HG03520 (cell line): ENCODE measurements around the gene SS18L1.

Source experiments
- ATAC-seq: cut with Tn5 transposase; IDR thresholded peaks from one replicate; pipeline ENCODE4 v1.9.1; 2021; ENCODE audit warnings: mild to moderate bottlenecking, moderate library complexity; ENCODE audit not compliant: unreplicated experiment

SS18L1 gene

GRCh38 chr20:62222972-62223371 is 79.4 kb downstream of the SS18L1 start:
- no peak for ATAC-seq

- no peak for ATAC-seq
Measured at GRCh38 chr20:62223571-62223970, 80.0 kb downstream of the SS18L1 start.

GRCh38 chr20:62224113-62224855 is 80.7 kb downstream of the SS18L1 start:
- ATAC-seq: no peak

GRCh38 chr20:62225026-62225425 is 81.5 kb downstream of the SS18L1 start:
- ATAC-seq: no peak

- no peak for ATAC-seq
Measured at GRCh38 chr20:62225820-62226635, 82.5 kb downstream of the SS18L1 start.

- no peak for ATAC-seq
Measured at GRCh38 chr20:62226707-62227590, 83.4 kb downstream of the SS18L1 start.

- no peak for ATAC-seq
Measured at GRCh38 chr20:62227591-62227976, 84.0 kb downstream of the SS18L1 start.

- no peak for ATAC-seq
Measured at GRCh38 chr20:62227977-62228958, 84.7 kb downstream of the SS18L1 start.

- ATAC-seq: no peak
Measured at GRCh38 chr20:62228982-62229545, 85.5 kb downstream of the SS18L1 start.

GRCh38 chr20:62229667-62230066 is 86.1 kb downstream of the SS18L1 start:
- ATAC-seq: no peak

- ATAC-seq: no peak
Measured at GRCh38 chr20:62230276-62230675, 86.7 kb downstream of the SS18L1 start.

GRCh38 chr20:62230696-62231095 is 87.1 kb downstream of the SS18L1 start:
- no peak for ATAC-seq

GRCh38 chr20:62231292-62231691 is 87.7 kb downstream of the SS18L1 start:
- ATAC-seq: no peak
